ENCODE results near the gene BCL7C. TPM values are rescaled to one million over a fixed set of nuclear protein-coding genes. Genes with fewer than 3 reads are reported as not detected.
A peak's percentile ranks its signal among the peaks of the same experiment; 100 is the strongest.

The BCL7C gene
- total and polyA plus RNA-seq, 2 of the 13 experiments (the other 11 are each of a cell fraction or from before 2014, with no cell fraction given): 17.7 to 33.8 TPM

- TF ChIP-seq, protein P1, sequence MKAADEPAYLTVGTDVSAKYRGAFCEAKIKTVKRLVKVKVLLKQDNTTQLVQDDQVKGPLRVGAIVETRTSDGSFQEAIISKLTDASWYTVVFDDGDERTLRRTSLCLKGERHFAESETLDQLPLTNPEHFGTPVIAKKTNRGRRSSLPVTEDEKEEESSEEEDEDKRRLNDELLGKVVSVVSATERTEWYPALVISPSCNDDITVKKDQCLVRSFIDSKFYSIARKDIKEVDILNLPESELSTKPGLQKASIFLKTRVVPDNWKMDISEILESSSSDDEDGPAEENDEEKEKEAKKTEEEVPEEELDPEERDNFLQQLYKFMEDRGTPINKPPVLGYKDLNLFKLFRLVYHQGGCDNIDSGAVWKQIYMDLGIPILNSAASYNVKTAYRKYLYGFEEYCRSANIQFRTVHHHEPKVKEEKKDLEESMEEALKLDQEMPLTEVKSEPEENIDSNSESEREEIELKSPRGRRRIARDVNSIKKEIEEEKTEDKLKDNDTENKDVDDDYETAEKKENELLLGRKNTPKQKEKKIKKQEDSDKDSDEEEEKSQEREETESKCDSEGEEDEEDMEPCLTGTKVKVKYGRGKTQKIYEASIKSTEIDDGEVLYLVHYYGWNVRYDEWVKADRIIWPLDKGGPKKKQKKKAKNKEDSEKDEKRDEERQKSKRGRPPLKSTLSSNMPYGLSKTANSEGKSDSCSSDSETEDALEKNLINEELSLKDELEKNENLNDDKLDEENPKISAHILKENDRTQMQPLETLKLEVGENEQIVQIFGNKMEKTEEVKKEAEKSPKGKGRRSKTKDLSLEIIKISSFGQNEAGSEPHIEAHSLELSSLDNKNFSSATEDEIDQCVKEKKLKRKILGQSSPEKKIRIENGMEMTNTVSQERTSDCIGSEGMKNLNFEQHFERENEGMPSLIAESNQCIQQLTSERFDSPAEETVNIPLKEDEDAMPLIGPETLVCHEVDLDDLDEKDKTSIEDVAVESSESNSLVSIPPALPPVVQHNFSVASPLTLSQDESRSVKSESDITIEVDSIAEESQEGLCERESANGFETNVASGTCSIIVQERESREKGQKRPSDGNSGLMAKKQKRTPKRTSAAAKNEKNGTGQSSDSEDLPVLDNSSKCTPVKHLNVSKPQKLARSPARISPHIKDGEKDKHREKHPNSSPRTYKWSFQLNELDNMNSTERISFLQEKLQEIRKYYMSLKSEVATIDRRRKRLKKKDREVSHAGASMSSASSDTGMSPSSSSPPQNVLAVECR (CRISPR knock-in tag; IDR thresholded peaks at IDR 0.05; ENCODE audit: borderline replicate concordance): peak; percentile 47; the same call in 1 of the 2 replicates
- TF ChIP-seq RBM22 (optimal IDR thresholded peaks at IDR 0.05; ENCODE audit: low read length): no peak
- TF ChIP-seq DPF2 (CRISPR knock-in tag; IDR thresholded peaks at IDR 0.05; ENCODE audit: borderline replicate concordance, low read depth): no peak
- TF ChIP-seq TOPORS (CRISPR knock-in tag; IDR thresholded peaks at IDR 0.05): no peak; the same call in 1 of the 2 replicates
- TF ChIP-seq ZFP36L2 (CRISPR knock-in tag; IDR thresholded peaks at IDR 0.05): no peak
- no peak for TF ChIP-seq ZNF234 (CRISPR knock-in tag; conservative IDR thresholded peaks at IDR 0.05)
- TF ChIP-seq U2AF2 (IDR thresholded peaks at IDR 0.05; ENCODE audit: low read depth, low read length): no peak
- peak; percentile 54; the same call in 1 of the 2 replicates for TF ChIP-seq ZNF468 (CRISPR knock-in tag; IDR thresholded peaks at IDR 0.05)
- TF ChIP-seq PHF21A (CRISPR knock-in tag; IDR thresholded peaks at IDR 0.05): no peak
- TF ChIP-seq ZNF720 (CRISPR knock-in tag; IDR thresholded peaks at IDR 0.05): no peak
- TF ChIP-seq IKZF1 (IDR thresholded peaks at IDR 0.05): no peak
- TF ChIP-seq ZNF530 (CRISPR knock-in tag; IDR thresholded peaks at IDR 0.05; ENCODE audit: low read depth): no peak
- TF ChIP-seq HIVEP1 (CRISPR knock-in tag; IDR thresholded peaks at IDR 0.05): no peak
- no peak for TF ChIP-seq ZNF34 (CRISPR knock-in tag; IDR thresholded peaks at IDR 0.05; ENCODE audit: borderline replicate concordance)
- TF ChIP-seq GABPB1 (CRISPR knock-in tag; IDR thresholded peaks at IDR 0.05): peak; percentile 92
- TF ChIP-seq MTF2 (CRISPR knock-in tag; IDR thresholded peaks at IDR 0.05; ENCODE audit: borderline replicate concordance): no peak
- no peak for TF ChIP-seq ZNF235 (CRISPR knock-in tag; IDR thresholded peaks at IDR 0.05; ENCODE audit: borderline replicate concordance)
- TF ChIP-seq YEATS4 (CRISPR knock-in tag; IDR thresholded peaks at IDR 0.05; ENCODE audit: borderline replicate concordance): no peak
- TF ChIP-seq DNMT3B (CRISPR knock-in tag; conservative IDR thresholded peaks at IDR 0.05): no peak
- TF ChIP-seq, protein P2, sequence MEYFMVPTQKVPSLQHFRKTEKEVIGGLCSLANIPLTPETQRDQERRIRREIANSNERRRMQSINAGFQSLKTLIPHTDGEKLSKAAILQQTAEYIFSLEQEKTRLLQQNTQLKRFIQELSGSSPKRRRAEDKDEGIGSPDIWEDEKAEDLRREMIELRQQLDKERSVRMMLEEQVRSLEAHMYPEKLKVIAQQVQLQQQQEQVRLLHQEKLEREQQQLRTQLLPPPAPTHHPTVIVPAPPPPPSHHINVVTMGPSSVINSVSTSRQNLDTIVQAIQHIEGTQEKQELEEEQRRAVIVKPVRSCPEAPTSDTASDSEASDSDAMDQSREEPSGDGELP (IDR thresholded peaks at IDR 0.05; ENCODE audit: borderline replicate concordance, low read depth): no peak
- TF ChIP-seq SP5 (CRISPR knock-in tag; IDR thresholded peaks at IDR 0.05; ENCODE audit: borderline replicate concordance, low read depth): no peak; the same call in 1 of the 2 replicates
- TF ChIP-seq REXO4 (CRISPR knock-in tag; IDR thresholded peaks at IDR 0.05; ENCODE audit: borderline replicate concordance): no peak
- no peak for TF ChIP-seq ZNF841 (CRISPR knock-in tag; IDR thresholded peaks at IDR 0.05; ENCODE audit: borderline replicate concordance)
- TF ChIP-seq ZNF761 (CRISPR knock-in tag; conservative IDR thresholded peaks at IDR 0.05): no peak; the same call in 1 of the 2 replicates
- 0 out of 2 replicates have a peak, but pooled peaks have one; percentile 4 for TF ChIP-seq ZNF563 (CRISPR knock-in tag; IDR thresholded peaks at IDR 0.05)
- no peak for TF ChIP-seq WIZ (CRISPR knock-in tag; IDR thresholded peaks at IDR 0.05)
These were observed 3.2 kb upstream of the BCL7C start (continued) for GRCh38 chr16:30896889-30897733.

Measured in HepG2 (cell line).